ENCODE results near the gene FILIP1L. TPM values are rescaled to one million over a fixed set of nuclear protein-coding genes. Genes with fewer than 3 reads are reported as not detected.
"Not testable (repeated sequence)": the region's sequence is repeated elsewhere in the genome, so short reads cannot be mapped to it uniquely, and the experiment has no call there.

Gene FILIP1L
- total RNA-seq, 1 donor from 2014 or later = 48.5 TPM

- DNase-seq (ENCODE audit: low spot score) = no peak
Measured at GRCh38 chr3:99851955-99852354, 262.3 kb downstream of the FILIP1L start.

GRCh38 chr3:99850608-99851007, 263.7 kb downstream of the FILIP1L start:
- no peak for DNase-seq (ENCODE audit: low spot score)

- no peak for DNase-seq (ENCODE audit: low spot score)
Measured at GRCh38 chr3:99848433-99848832, 265.9 kb downstream of the FILIP1L start.

- DNase-seq (ENCODE audit: low spot score) = no peak
Measured at GRCh38 chr3:99846477-99847160, 267.7 kb downstream of the FILIP1L start.

GRCh38 chr3:99845999-99846398, 268.3 kb downstream of the FILIP1L start:
- no peak for DNase-seq (ENCODE audit: low spot score)

GRCh38 chr3:99845331-99845730, 269.0 kb downstream of the FILIP1L start:
- DNase-seq (ENCODE audit: low spot score) = no peak

- DNase-seq (ENCODE audit: low spot score) = no peak
Measured at GRCh38 chr3:99843590-99844258, 270.6 kb downstream of the FILIP1L start.

GRCh38 chr3:99842826-99843589, 271.3 kb downstream of the FILIP1L start:
- DNase-seq (ENCODE audit: low spot score) = no peak

- not testable (repeated sequence) for DNase-seq (ENCODE audit: low spot score)
Measured at GRCh38 chr3:99841949-99842348, 272.4 kb downstream of the FILIP1L start.

GRCh38 chr3:99839613-99840012, 274.7 kb downstream of the FILIP1L start:
- DNase-seq (ENCODE audit: low spot score) = no peak

- DNase-seq (ENCODE audit: low spot score) = no peak
Measured at GRCh38 chr3:99838755-99839154, 275.5 kb downstream of the FILIP1L start.

GRCh38 chr3:99837715-99838114, 276.6 kb downstream of the FILIP1L start:
- no peak for DNase-seq (ENCODE audit: low spot score)

- DNase-seq (ENCODE audit: low spot score) = no peak
Measured at GRCh38 chr3:99836681-99837080, 277.6 kb downstream of the FILIP1L start.

GRCh38 chr3:99834211-99834957, 279.9 kb downstream of the FILIP1L start:
- no peak for DNase-seq (ENCODE audit: low spot score)

- no peak for DNase-seq (ENCODE audit: low spot score)
Measured at GRCh38 chr3:99833617-99834205, 280.6 kb downstream of the FILIP1L start.

GRCh38 chr3:99829844-99830243, 284.5 kb downstream of the FILIP1L start:
- DNase-seq (ENCODE audit: low spot score) = no peak

- DNase-seq (ENCODE audit: low spot score) = no peak
Measured at GRCh38 chr3:99825004-99825640, 289.2 kb downstream of the FILIP1L start.

- no peak for DNase-seq (ENCODE audit: low spot score)
Measured at GRCh38 chr3:99823723-99824711, 290.3 kb downstream of the FILIP1L start.

GRCh38 chr3:99818818-99819217, 295.5 kb downstream of the FILIP1L start:
- DNase-seq (ENCODE audit: low spot score) = no peak

Data from mesenteric fat pad (tissue), 1 donor.